ENCODE data around the gene NT5C2.
A peak's percentile ranks its signal among the peaks of the same experiment; 100 is the strongest.
"Not testable (repeated sequence)": the region's sequence is repeated elsewhere in the genome, so short reads cannot be mapped to it uniquely, and the experiment has no call there.

Gene NT5C2

GRCh38 chr10:103089493-103089892 lies 103.6 kb downstream of the NT5C2 start:
- DNase-seq (ENCODE audit: low spot score) = no peak
- no peak for FAIRE-seq

- FAIRE-seq = no peak
- DNase-seq (ENCODE audit: low spot score) = no peak
These were observed 106.3 kb downstream of the NT5C2 start for GRCh38 chr10:103086799-103087198.

GRCh38 chr10:103086261-103086660 lies 106.8 kb downstream of the NT5C2 start:
- FAIRE-seq (no peak), DNase-seq (ENCODE audit: low spot score) (no peak)

- DNase-seq (ENCODE audit: low spot score) (no peak), FAIRE-seq (no peak)
These were observed 109.1 kb downstream of the NT5C2 start for GRCh38 chr10:103083977-103084320.

- DNase-seq (ENCODE audit: low spot score) (no peak), FAIRE-seq (no peak)
These were observed 109.7 kb downstream of the NT5C2 start for GRCh38 chr10:103083266-103083976.

GRCh38 chr10:103082683-103083082 lies 110.4 kb downstream of the NT5C2 start:
- FAIRE-seq = no peak

GRCh38 chr10:103080891-103081581 lies 112.0 kb downstream of the NT5C2 start:
- FAIRE-seq (no peak), DNase-seq (ENCODE audit: low spot score) (no peak)

More at GRCh38 chr10:103082683-103083082, 110.4 kb downstream of the NT5C2 start:
- DNase-seq (ENCODE audit: low spot score) = no peak

GRCh38 chr10:103079946-103080345 lies 113.1 kb downstream of the NT5C2 start:
- DNase-seq (ENCODE audit: low spot score) = no peak
- FAIRE-seq = no peak

GRCh38 chr10:103079100-103079499 lies 114.0 kb downstream of the NT5C2 start:
- FAIRE-seq = no peak
- no peak for DNase-seq (ENCODE audit: low spot score)

- FAIRE-seq = no peak
- no peak for DNase-seq (ENCODE audit: low spot score)
These were observed 114.4 kb downstream of the NT5C2 start for GRCh38 chr10:103078676-103079075.

GRCh38 chr10:103078309-103078615 lies 114.8 kb downstream of the NT5C2 start:
- no peak for FAIRE-seq
- DNase-seq (ENCODE audit: low spot score) = no peak

GRCh38 chr10:103077491-103078308 lies 115.4 kb downstream of the NT5C2 start:
- DNase-seq (ENCODE audit: low spot score) (no peak), FAIRE-seq (no peak)

- DNase-seq (ENCODE audit: low spot score) (no peak), FAIRE-seq (no peak)
These were observed 116.1 kb downstream of the NT5C2 start for GRCh38 chr10:103077020-103077419.

- FAIRE-seq = no peak
These were observed 120.2 kb downstream of the NT5C2 start for GRCh38 chr10:103072891-103073290.

GRCh38 chr10:103072276-103072675 lies 120.8 kb downstream of the NT5C2 start:
- no peak for FAIRE-seq
- DNase-seq (ENCODE audit: low spot score) = no peak

More at GRCh38 chr10:103072891-103073290, 120.2 kb downstream of the NT5C2 start:
- DNase-seq (ENCODE audit: low spot score) = no peak

GRCh38 chr10:103069453-103070331 lies 123.4 kb downstream of the NT5C2 start:
- peak; percentile 37 for DNase-seq (ENCODE audit: low spot score)
- no peak for FAIRE-seq

- FAIRE-seq (no peak), DNase-seq (ENCODE audit: low spot score) (no peak)
These were observed 125.1 kb downstream of the NT5C2 start for GRCh38 chr10:103067956-103068355.

- FAIRE-seq (no peak), DNase-seq (ENCODE audit: low spot score) (no peak)
These were observed 125.6 kb downstream of the NT5C2 start for GRCh38 chr10:103067484-103067883.

GRCh38 chr10:103067099-103067477 lies 126.0 kb downstream of the NT5C2 start:
- DNase-seq (ENCODE audit: low spot score); FAIRE-seq: not testable (repeated sequence)

- FAIRE-seq (no peak), DNase-seq (ENCODE audit: low spot score) (no peak)
These were observed 126.7 kb downstream of the NT5C2 start for GRCh38 chr10:103066141-103067098.
